ENCODE measurements around the gene HEPH.
"Not testable (repeated sequence)": the region's sequence is repeated elsewhere in the genome, so short reads cannot be mapped to it uniquely, and the experiment has no call there.

Gene HEPH

DNA sequence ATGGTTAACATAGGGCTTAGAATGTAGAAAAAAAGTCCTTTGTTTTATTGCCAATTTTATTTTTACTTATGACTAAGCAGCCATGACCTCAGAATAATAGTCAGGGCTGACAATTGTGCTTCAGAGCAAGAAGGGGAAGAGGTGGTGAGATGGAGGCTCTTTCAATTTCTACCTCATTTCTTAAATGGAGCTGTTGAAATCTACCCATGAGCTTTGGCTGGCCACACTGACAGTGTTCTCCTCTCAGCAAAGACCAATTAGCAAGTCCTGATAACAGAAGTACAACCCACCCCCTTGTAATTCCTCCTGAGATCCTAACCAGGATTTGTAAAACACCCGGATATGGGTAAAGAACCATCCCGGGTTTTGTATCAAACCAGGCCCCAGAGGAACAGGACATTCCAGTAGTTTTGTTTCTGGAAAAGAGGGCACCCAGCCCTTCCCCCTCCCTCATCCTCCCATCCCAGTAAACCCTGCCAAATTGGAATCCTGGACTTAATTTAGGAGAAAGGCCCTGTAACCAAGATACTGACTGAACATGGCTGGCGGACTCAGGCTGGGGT, at the start of gene HEPH:
Gene HEPH (plus strand): TSS at position 399 of the 563 bp plus-strand sequence. CDS start 6,324 bp downstream, outside the sequence.
- no peak for DNase-seq

GRCh38 chrX:66118722-66119121, 45.3 kb upstream of the HEPH start:
- not testable (repeated sequence) for DNase-seq

DNA sequence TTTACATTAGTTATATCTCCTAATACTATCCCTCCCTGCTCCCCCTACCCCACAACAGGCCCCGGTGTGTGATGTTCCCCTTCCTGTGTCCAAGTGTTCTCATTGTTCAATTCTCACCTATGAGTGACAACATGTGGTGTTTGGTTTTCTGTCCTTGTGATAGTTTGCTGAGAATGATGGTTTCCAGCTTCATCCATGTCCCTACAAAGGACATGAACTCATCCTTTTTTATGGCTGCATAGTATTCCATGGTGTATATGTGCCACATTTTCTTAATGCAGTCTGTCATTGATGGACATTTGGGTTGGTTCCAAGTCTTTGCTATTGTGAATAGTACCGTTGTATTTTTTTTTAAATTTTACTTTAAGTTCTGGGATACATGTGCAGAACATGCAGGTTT, 42.7 kb upstream of the HEPH start:
- DNase-seq = not testable (repeated sequence)

DNA sequence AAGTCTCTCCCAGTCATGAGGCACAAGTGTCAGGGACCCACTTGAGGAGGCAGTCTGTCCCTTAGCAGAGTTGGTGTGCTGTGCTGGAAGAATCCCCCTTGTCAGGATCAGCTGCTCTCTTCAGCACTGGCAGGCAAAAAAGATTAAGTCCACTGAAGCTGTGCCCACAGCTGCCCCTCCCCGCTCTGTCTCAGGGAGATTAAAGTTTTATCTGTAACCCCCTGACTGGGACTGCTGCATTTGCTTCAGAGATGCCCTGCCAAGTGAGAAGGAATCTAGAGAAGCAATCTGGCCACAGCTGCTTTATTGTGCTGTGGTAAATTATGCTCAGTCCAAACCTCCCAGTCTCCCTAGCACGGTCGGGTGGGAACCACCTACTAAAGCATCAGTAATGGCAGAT, 37.4 kb upstream of the HEPH start:
- DNase-seq = no peak

DNA sequence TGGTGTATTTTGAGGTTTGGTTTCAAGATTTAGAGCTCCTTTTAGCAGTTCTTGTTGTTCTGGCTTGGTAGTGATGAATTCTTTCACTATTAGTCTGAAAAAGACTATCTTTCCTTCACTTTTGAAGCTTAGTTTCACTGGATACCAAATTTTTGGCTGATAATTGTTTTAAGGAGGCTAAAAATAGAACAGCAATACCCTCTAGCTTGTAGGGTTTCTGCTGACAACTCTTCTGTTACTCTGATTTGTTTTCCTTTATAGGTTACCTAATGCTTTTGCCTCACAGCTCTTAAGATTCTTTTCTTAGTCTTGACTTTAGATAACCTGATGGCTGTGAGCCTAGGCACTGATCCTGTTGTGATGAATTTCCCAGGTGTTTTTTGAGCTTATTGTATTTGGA, 33.6 kb upstream of the HEPH start:
- DNase-seq = no peak

- DNase-seq = not testable (repeated sequence)
Observed at GRCh38 chrX:66135284-66135683, 28.8 kb upstream of the HEPH start.

DNA sequence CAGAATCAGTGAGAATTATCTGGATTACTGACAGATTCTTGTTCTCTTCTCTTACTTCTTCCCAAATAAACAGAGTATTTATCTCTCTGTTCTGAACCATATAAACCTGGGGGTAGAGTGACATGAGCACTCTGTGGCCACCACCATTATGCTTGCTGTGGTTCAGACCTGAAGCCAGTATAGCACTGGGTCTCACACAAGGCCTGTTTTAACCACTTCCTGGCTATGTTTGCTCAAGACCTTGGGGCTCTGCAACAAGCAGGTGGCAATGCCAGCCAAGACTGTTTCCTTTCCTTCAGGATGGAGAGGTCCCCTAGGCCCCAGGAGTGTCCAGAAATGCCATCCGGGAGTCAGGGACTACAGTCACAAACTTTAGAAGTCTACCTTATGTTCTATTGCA, 21.7 kb upstream of the HEPH start:
- DNase-seq = no peak

GRCh38 chrX:66144258-66144657, 19.8 kb upstream of the HEPH start:
- DNase-seq = no peak

- DNase-seq = no peak
Observed at GRCh38 chrX:66149519-66149918, 14.5 kb upstream of the HEPH start.

GRCh38 chrX:66150163-66150562, 13.9 kb upstream of the HEPH start:
- no peak for DNase-seq

DNA sequence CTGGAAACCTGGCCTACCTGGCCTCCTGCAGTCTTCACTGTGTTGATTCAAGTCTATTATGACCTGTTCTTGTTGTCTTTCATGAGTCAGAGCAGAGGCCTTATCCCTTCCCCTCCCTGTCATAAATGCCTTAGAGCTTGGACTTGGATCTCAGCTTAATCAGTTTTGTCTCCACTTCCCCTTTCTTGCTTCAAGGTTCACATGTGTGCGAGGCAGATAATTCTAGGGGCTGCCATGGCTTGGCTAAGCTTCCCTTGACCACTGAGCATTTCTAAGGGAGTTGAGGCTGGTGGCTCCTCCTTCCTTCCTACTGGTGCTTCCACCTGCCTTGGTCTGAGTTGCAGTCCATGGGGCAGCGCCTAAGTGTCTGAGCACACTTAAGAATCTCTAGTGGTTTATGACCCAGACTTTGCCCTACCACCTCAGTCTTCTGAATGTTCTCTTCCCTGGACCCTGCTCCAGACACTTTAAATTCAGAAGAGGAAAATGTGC, 1.7 kb upstream of the HEPH start:
- no peak for DNase-seq

DNA sequence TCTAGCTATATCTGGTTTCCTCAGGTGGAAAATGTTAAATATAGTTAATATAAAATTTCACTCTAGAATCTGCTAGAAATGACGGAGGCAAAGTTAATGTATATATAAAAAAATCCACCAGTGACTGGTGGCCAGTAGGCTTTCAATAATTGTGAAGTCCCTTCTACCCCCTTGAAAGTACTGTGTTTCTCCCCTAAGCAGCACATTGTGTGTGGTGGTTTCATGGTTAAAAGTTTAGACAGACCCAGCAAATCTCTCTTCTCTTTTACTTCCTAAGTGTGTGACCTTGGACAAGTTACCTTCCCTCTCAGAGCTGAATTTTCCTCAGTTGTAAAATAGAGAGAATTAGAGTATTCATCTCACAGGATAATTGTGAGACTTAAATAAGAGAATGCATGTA, 600 bp upstream of the HEPH start:
- DNase-seq = no peak

DNA sequence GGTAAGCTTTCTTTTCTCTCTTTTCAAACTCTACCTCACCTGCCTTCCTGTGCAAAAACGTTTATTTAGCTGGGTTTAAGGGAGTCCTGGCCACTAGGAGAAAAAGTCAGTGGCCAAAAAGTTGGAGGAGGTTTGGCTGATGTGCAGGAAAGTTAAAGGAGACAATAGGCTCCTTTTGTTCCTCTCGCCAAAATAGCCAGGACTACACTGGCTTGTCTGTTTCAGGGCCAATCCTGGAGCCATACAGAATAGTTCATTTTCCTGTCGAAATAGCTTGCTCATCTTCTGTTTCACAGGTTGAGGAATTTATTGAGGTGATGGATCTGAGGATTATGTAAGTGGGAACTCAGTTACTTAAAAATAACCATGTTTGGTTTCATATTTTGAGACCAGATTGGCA, 423 bp downstream of the HEPH start:
- no peak for DNase-seq

DNA sequence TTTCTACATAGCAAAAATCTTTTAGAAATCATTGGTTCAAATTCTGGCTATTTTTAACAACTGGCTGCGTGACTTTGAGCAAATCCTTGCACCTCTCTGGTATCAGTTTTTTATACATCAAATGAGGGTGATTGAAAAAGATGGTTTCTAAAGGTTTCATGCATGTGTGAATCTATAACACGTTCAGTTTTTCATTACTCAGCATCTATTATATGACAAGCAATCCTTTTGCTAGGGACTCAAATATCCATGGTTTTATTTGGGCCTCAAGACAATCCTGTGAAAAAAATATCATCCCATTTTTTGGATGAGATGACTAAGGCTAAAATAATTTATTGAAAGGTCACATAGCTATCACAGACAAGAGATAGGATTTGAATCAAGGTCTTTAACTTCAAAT, 884 bp downstream of the HEPH start:
- DNase-seq = no peak

DNA sequence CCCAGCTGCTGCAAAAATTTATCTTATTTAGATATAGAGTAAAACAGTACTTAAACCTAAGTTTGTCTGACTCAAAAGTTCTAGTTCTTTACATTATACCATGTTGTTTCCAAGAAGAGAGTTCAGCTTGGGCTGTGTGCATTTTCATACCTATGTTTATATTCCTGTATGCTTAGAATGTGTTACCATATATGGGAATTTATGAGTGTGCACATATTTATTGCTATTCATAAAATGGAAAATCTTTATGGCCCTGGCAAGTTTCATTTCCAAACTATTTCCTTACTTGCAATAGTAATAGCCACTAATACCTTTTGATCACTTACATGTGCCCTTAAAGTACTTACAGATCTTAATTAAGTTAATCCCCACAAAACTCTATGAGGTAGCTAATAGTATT, 2.6 kb downstream of the HEPH start:
- no peak for DNase-seq

DNA sequence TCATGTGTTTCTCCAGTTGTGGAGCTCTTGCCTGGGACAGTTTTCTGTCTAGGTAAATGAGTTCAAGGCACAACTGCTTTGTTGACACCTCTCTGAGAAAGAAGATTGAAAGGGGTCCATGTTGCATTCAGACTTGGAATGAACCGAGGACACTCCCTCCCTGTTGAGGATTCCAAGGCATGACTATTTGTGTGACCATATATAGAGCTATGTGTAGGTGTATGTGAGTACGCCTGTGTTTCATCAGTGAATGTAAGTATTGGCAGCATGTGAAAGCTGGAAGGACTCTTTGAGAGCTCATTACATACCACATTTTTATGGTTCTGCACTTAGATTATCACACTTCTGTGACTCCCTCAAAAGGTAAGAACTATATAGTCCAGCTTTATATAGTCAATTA, 3.4 kb downstream of the HEPH start:
- DNase-seq = no peak

DNA sequence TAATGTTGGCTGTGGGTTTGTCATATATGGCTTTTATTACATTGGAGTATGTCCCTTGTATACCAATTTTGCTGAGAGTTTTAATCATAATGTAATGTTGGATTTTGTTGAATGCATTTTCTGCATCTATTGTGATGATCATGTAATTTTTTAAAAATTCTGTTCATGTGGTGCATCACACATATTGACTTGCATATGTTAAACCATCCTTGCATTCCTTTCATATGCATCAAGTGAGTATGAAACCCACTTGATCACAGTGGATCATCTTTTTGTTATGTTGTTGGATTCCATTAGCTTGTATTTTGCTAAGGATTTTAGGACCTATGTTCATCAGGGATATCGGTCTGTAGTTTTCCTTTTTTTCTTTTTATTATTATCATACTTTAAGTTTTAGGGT, 12.1 kb downstream of the HEPH start:
- no peak for DNase-seq

- DNase-seq = no peak
Observed at GRCh38 chrX:66191563-66191962, 27.5 kb downstream of the HEPH start.

GRCh38 chrX:66193821-66194220, 29.8 kb downstream of the HEPH start:
- DNase-seq = no peak

DNA sequence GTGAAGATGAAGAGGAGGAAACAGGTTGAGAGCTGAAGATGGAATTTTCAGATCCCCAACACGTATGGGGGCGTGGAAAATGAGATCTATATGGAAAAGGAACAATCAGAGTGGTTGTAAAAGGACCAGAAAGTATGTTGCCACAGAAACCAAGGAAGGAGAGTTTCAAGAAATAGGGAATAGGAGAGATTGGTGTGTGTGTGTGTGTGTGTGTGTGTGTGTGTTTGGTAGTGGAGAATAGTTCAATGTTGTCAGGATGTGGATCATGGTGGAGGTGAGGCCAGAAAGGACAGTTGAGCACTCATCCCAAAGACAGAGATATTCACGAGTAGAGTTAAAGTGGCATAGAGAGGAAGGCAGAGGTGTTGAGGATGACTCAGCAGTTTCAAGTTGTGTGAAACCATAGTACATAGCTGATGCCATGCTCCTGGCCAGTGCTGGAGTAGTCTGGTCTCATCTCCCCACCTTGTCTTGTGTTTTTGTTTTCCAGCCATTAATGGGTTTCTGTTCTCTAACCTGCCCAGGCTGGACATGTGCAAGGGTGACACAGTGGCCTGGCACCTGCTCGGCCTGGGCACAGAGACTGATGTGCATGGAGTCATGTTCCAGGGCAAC, 36.1 kb downstream of the HEPH start:
- no peak for DNase-seq

- no peak for DNase-seq
Observed at GRCh38 chrX:66200855-66201795, 37.1 kb downstream of the HEPH start.

GRCh38 chrX:66203114-66203513, 39.1 kb downstream of the HEPH start:
- no peak for DNase-seq

DNA sequence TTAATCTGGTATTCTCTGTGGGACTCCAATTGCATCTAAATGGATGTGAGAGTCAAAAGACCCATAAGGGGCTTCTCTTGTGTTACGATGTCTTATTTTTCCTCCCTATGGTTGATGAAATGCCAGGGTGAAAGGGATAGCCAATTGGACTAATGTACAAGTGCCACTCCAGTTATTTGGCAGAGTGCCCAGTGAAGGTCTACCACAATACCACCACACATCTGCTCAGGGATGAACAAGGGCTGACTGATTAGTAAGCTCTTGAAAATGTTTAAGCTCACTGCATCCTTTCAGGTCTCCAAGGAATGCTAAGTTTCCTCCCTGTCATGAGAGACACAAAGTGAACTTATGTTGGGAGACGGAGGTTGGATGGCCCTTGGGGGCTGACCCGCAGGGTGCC, 57.8 kb downstream of the HEPH start:
- DNase-seq = no peak

- DNase-seq = no peak
Observed at GRCh38 chrX:66232296-66232695, 68.2 kb downstream of the HEPH start.
